GM19099 (cell line): ENCODE results near the gene ZNF548.
A peak's percentile ranks its signal among the peaks of the same experiment; 100 is the strongest.

Experiments used
- POLR2A ChIP-seq: IDR thresholded peaks from 3 replicates; pipeline ENCODE4 v1.6.1; 2011; ENCODE audit warnings: low read depth; ENCODE audit not compliant: insufficient read length; ENCODE audit errors: extremely low read depth

Gene ZNF548

DNA sequence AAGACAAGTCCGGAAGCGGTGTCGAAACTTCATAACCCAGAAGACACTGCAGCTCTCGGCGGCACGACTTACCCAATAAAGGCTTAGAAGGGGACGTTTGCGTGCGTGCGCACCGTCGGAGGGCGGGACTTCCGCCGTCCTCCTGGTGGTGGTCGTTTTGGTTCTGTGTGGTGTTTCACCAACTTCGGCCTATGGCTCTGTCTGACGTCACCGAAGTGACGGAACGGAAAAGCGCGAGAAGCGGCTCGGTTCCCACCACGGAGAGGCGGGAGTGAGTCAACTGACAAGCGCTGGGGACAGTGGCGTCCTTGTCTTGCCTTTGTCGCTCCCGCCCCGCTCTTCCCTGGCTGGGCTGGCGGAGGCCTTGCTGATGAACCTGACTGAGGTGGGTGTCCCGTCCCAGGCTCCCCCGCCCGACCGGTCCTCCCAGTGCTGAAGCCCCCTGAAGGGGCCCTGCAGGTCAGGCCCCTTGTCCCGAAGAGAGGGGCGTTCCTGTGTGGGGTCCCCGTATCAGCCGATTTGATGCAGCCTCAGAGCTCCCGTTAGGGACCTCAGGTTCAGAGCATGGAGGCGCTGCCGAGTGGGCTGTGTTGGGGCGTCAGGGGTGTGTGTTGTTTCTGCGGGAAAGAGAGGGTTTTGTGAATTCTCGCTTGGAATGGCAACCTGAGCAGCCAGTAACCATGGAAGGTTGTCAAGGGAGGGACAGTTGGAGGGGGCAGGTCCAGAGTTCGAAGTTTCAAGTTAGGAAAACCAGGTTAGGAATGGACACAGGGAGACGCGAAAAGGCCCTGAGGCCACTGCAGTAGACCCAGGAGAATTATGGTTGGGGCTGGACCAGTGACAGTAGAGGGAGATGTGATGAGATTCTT is at the start of gene ZNF548:
ZNF548 (plus strand) TSS at position 125 of the 869 bp plus-strand sequence; CDS start at position 371, 246 bp downstream.
- TF ChIP-seq POLR2A: peak; percentile 49

DNA sequence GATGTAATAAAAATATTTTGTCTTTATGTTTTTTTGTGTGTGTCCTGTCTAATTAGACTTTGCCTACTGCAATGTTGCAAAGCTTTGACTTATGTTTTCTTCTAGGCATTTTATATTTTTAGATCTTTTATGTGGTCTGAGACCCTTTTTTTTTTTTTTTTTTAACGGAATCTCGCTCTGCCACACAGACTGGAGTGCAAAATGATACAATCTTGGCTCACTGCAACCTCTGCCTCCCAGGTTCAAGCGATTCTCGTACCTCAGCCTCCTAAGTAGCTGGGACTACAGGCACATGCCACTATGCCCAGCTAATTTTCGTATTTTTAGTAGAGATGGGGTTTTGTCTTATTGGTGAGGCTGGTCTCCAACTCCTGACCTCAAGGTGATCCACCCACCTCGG is 47.1 kb upstream of the ZNF548 start:
- no peak for TF ChIP-seq POLR2A

GRCh38 chr19:57348136-57348535 is 41.5 kb upstream of the ZNF548 start:
- TF ChIP-seq POLR2A: no peak

DNA sequence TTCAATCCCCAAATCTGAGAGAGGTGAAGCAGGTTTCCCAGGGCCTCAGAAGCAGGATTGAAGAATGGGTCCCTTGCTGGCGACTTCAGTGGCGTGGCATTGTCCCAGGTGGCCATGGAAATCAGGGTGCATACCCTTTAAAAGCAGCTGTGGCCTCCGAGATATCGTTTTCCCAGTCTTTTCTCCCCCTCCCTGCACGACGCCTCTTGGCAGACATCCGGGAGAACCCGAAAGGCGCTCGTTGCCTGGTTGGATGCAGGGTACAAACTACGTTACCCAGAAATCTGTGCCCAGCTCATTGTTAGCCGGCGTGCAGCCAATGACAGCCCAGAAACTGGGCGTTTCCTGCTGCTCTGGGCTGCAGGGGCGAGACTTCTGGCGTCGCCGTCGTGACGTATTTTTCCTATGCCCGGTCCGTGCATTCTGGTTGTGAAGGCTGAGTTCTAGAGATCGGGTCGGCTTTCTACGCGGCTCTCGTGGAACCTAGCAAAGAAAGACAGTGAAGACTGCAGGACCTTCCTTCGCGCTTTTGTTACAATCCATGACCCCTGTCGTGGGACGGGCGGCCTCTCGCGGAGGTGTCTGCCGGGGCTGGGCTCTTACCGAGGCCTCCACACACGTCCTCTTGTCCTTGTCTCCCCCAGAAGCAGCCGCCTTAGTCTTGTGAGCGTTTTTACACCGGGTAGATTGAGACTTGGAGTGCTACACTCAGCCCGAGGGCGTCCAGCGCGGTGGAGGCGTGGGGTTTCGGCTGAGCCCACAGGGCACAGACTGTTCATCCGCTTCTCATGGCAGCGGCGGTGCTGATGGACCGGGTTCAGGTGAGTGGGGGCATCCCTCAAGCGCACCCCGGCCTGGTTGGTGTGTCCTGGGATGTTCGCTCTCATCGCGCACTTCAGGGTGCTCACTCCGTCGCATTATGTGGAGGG is 38.5 kb upstream of the ZNF548 start, which contains the start of gene ZNF304:
ZNF304 (plus strand) TSS at position 395 of the 929 bp plus-strand sequence; CDS start at position 789, 394 bp downstream.
- TF ChIP-seq POLR2A: peak; percentile 64

DNA sequence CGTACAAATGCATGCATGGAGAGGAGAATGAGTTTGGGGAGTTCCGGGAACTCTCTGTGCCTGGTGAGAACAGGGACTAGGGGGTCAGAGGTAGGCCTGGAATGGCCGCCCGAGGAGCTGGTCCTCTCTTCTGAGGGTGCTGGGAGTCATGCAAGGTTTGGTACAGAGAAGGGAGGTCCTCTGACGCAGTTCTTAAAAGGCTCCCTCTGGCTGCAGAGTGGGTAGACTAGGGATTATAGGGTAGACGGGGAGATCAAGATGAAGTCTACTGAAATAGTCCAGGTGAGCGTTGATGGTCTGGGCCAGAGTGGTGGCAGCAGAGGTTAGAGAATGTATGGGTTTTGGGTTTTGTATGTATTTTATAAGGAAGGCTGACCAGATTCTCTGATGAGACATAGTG is 37.8 kb upstream of the ZNF548 start:
- TF ChIP-seq POLR2A: no peak

DNA sequence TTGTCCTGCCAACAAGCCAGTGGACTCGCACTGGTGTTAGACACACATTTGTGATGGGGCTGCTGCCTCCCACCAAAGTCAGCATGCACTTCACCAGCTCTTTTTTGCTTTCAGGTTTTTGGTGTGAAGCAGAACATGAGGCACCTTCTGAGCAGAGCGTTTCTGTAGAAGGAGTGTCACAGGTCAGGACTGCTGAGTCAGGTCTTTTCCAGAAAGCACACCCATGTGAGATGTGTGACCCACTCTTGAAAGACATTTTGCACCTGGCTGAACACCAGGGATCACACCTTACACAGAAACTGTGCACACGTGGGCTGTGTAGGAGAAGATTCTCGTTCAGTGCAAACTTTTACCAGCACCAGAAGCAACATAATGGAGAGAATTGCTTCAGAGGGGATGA is 33.7 kb upstream of the ZNF548 start:
- no peak for TF ChIP-seq POLR2A

- no peak for TF ChIP-seq POLR2A
Measured at GRCh38 chr19:57357406-57357805, 32.2 kb upstream of the ZNF548 start.

GRCh38 chr19:57359300-57359699 is 30.4 kb upstream of the ZNF548 start:
- no peak for TF ChIP-seq POLR2A

DNA sequence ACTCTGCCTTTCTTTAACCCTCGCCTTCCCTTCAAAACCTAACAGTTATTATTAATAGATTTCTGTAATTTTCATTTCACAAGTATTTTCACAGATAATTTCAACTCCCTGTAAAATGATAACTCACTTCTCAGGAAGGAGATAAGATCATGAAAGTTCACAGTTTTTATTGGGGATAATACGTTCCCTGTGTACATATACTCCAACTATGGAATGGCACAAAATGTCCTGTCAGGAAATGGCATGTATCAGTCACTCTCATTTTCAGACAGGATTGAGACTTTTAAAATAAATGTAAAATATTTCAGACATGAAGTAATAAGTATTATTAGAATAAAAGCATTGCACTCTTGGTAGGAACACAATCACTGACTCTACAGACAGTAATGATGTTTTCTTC is 27.2 kb upstream of the ZNF548 start:
- TF ChIP-seq POLR2A: no peak

- TF ChIP-seq POLR2A: peak; percentile 72
Measured at GRCh38 chr19:57362997-57363687, 26.5 kb upstream of the ZNF548 start, which contains the start of the genes TRAPPC2B and ZNF547. Gene TRAPPC2B, plus strand, starts transcription at chr19:57363551. Its CDS starts 1,283 bp downstream, at chr19:57364834. Gene ZNF547, plus strand, starts transcription at chr19:57363551. Its CDS starts 5,005 bp downstream, at chr19:57368556.

DNA sequence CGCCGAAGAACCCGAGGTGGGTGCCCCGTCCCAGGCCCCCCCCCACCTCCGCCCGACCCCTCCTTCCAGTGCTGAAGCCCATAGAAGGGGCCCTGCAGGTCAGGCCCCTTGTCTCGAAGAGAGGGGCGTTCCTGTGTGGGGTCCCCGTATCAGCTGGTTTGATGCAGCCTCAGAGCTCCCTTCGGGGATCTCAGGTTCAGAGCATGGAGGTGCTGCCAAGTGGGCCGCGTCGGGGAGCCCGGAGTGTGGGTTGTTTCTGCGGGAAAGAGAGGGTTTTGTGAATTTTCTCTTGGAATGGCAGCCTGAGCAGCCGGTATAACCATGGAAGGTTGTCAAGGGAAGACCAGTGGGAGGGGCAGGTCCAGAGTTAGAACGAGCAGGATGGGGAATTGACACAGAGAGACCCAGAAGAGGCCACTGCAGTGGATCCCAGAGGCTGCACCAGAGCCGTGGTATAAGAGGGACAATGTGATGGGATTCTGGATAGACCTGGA is 25.9 kb upstream of the ZNF548 start:
- TF ChIP-seq POLR2A: no peak

GRCh38 chr19:57366776-57367175 is 22.9 kb upstream of the ZNF548 start:
- no peak for TF ChIP-seq POLR2A

DNA sequence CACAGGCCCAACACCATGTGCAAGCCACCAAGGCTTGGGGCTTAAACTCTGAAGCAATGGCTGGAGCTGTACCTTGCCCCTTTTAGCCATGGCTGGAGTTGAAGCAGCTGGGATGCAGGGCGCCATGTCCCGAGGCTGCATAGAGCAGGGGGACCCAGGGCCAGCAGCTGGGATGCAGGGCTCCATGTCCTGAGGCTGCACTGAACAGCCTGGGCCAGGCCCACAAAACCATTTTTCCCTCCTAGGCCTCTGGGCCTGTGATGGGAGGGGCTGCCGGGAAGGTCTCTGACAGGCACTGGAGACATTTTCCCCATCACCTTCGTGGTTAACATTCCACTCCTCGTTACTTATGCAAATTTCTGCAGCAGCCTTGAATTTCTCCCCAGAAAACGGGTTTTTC is 15.5 kb upstream of the ZNF548 start:
- no peak for TF ChIP-seq POLR2A

GRCh38 chr19:57376151-57376550 is 13.5 kb upstream of the ZNF548 start:
- no peak for TF ChIP-seq POLR2A
